GM23338 (cell line): ENCODE results near the gene EXTL1. TPM values are rescaled to one million over a fixed set of nuclear protein-coding genes. Genes with fewer than 3 reads are reported as not detected.

Source experiments
- ATAC-seq: fragments of 200-7000 bp; cut with Tn5 transposase; 3 replicates; pipeline ENCODE4 v1.9.1; 2020
- DNase-seq: peaks from one replicate; pipeline ENCODE4 v3.0.0-alpha.2; 2015; ENCODE audit warnings: low spot score
- H2AFZ ChIP-seq: fragments of 200-600 bp; sonication (generic); 2 replicates; pipeline ENCODE4 v1.8.0; 2016; ENCODE audit warnings: antibody characterized with exemption, mild to moderate bottlenecking, moderate library complexity
- H3F3A ChIP-seq: fragments of 200-600 bp; sonication (generic); replicated peaks from 2 replicates; pipeline ENCODE4 v1.8.0; 2017; ENCODE audit warnings: antibody characterized with exemption, mixed run types, low read depth
- H3K27ac ChIP-seq: fragments of 200-600 bp; sonication (generic); 2 replicates; pipeline ENCODE4 v1.6.1; 2016; ENCODE audit warnings: low read depth
- H3K27me3 ChIP-seq: fragments of 200-600 bp; sonication (generic); 2 replicates; pipeline ENCODE4 v1.8.0; 2016; ENCODE audit warnings: mild to moderate bottlenecking, mixed run types, moderate library complexity; ENCODE audit not compliant: insufficient read depth
- H3K36me3 ChIP-seq: fragments of 200-600 bp; sonication (generic); 2 replicates; pipeline ENCODE4 v1.8.0; 2016; ENCODE audit warnings: mild to moderate bottlenecking; ENCODE audit not compliant: insufficient read depth
- H3K4me1 ChIP-seq: fragments of 200-600 bp; sonication (generic); 2 replicates; pipeline ENCODE4 v1.8.0; 2016; ENCODE audit warnings: mild to moderate bottlenecking, moderate library complexity; ENCODE audit not compliant: insufficient read depth
- H3K4me2 ChIP-seq: fragments of 200-600 bp; sonication (generic); 2 replicates; pipeline ENCODE4 v1.7.1; 2017; ENCODE audit warnings: mixed run types
- H3K4me3 ChIP-seq: fragments of 200-600 bp; sonication (generic); 2 replicates; pipeline ENCODE4 v1.6.1; 2016; ENCODE audit warnings: mixed run types
- H3K79me2 ChIP-seq: fragments of 200-600 bp; sonication (generic); replicated peaks from 2 replicates; pipeline ENCODE4 v1.8.0; 2017; ENCODE audit warnings: mild to moderate bottlenecking; ENCODE audit not compliant: insufficient read depth
- H3K9me2 ChIP-seq: fragments of 200-600 bp; sonication (generic); 2 replicates; pipeline ENCODE4 v1.8.0; 2017; ENCODE audit not compliant: insufficient read depth
- H4K20me1 ChIP-seq: fragments of 200-600 bp; sonication (generic); replicated peaks from 2 replicates; pipeline ENCODE4 v1.8.0; 2017; ENCODE audit warnings: mild to moderate bottlenecking; ENCODE audit not compliant: insufficient read depth
- H3K27ac Mint-ChIP-seq: 2 replicates; pipeline ENCODE4 v1.8.0; 2020; ENCODE audit warnings: inconsistent platforms, mild to moderate bottlenecking, moderate library complexity, mixed read lengths
- H3K27me3 Mint-ChIP-seq: 3 replicates; pipeline ENCODE4 v1.8.0; 2022; ENCODE audit warnings: low read depth, mild to moderate bottlenecking, moderate library complexity, mixed read lengths, inconsistent platforms; ENCODE audit not compliant: insufficient read depth, poor library complexity
- H3K36me3 Mint-ChIP-seq: 3 replicates; pipeline ENCODE4 v1.8.0; 2021; ENCODE audit warnings: low read depth, mild to moderate bottlenecking, inconsistent platforms, moderate library complexity, mixed read lengths
- H3K4me1 Mint-ChIP-seq: 3 replicates; pipeline ENCODE4 v1.8.0; 2020; ENCODE audit warnings: mild to moderate bottlenecking, inconsistent platforms, mixed read lengths
- H3K4me3 Mint-ChIP-seq: 3 replicates; pipeline ENCODE4 v1.8.0; 2021; ENCODE audit warnings: moderate library complexity, mild to moderate bottlenecking, inconsistent platforms, mixed read lengths
- H3K9me3 Mint-ChIP-seq: 3 replicates; pipeline ENCODE4 v1.8.0; 2020; ENCODE audit warnings: moderate library complexity, mild to moderate bottlenecking, inconsistent platforms, mixed read lengths
- CREB1 ChIP-seq: fragments of 250-450 bp; sonication (Bioruptor Pico); IDR thresholded peaks from 2 replicates; pipeline ENCODE4 v1.5.0; 2020; ENCODE audit warnings: low read depth, mild to moderate bottlenecking, moderate library complexity
- EZH2 ChIP-seq: fragments of 200-600 bp; sonication (generic); IDR thresholded peaks from one replicate; pipeline ENCODE4 v1.8.0; 2017; ENCODE audit warnings: antibody characterized with exemption, mild to moderate bottlenecking, low read depth; ENCODE audit not compliant: unreplicated experiment
- JUNB ChIP-seq: IDR thresholded peaks from one replicate; pipeline ENCODE4 v1.6.1; 2016; ENCODE audit warnings: antibody characterized with exemption; ENCODE audit not compliant: unreplicated experiment
- NANOG ChIP-seq: IDR thresholded peaks from 2 replicates; pipeline ENCODE4 v1.6.1; 2016; ENCODE audit warnings: antibody characterized with exemption, borderline replicate concordance
- POLR2AphosphoS5 ChIP-seq: IDR thresholded peaks from 2 replicates; pipeline ENCODE4 v1.6.1; 2016; ENCODE audit warnings: antibody characterized with exemption, low read depth
- STAT1 ChIP-seq: IDR thresholded peaks from one replicate; pipeline ENCODE4 v1.6.1; 2016; ENCODE audit warnings: antibody characterized with exemption; ENCODE audit not compliant: unreplicated experiment
- ZNF331 ChIP-seq: fragments of 250-450 bp; sonication (Bioruptor Pico); IDR thresholded peaks from 2 replicates; pipeline ENCODE4 v1.5.0; 2020; ENCODE audit warnings: low read depth, mild to moderate bottlenecking, moderate library complexity
- polyA plus RNA-seq: library from polyadenylated mRNA; unstranded; fragments of >200 nt; fragmentation: Nextera tagmentation; extraction: Ambion mirVana; gene quantifications from 2 replicates; pipeline ENCODE4 v1.2.1, GENCODE V29; 2016
- total RNA-seq: library from RNA; depleted of rRNA; stranded (reverse); fragments of >200 nt; shearing (Covaris generic); gene quantifications from 2 replicates; pipeline ENCODE4 v1.2.3, GENCODE V29; 2014
- TF ChIP-seq, protein P1 (sequence below): IDR thresholded peaks from 2 replicates; pipeline ENCODE4 v1.6.1; 2016; ENCODE audit warnings: antibody characterized with exemption

Gene EXTL1
- total and polyA plus RNA-seq, 2 experiments from 2014 or later = 0.37 to 1.2 TPM

- Mint-ChIP-seq H3K27me3 (peaks cover 10% of the 10 kb centered on the region), H3K4me3 (no peak overlapping the region), H3K4me1 (peaks cover 10% of the 10 kb centered on the region; the same call in 2 of the 3 replicates), H3K27ac (no peak overlapping the region), H3K36me3 (no peaks in the 10 kb centered on the region), H3K9me3 (no peaks in the 10 kb centered on the region)
- Histone ChIP-seq H3K4me2 (no peak overlapping the region), H3K27me3 (no peaks in the 10 kb centered on the region), H3K4me1 (peaks cover 7% of the 10 kb centered on the region; the same call in 1 of the 2 replicates), H3K79me2 (no peaks in the 10 kb centered on the region), H4K20me1 (no peaks in the 10 kb centered on the region), H3K36me3 (no peaks in the 10 kb centered on the region), H3K4me3 (no peak overlapping the region), H3K9me2 (no peaks in the 10 kb centered on the region), H2AFZ (no peak overlapping the region), H3K27ac (no peak overlapping the region), H3F3A (no peaks in the 10 kb centered on the region)
- TF ChIP-seq CREB1 (CRISPR knock-in tag) (no peak), NANOG (no peak), STAT1 (no peak), POLR2AphosphoS5 (no peak)
- TF ChIP-seq, protein P1, sequence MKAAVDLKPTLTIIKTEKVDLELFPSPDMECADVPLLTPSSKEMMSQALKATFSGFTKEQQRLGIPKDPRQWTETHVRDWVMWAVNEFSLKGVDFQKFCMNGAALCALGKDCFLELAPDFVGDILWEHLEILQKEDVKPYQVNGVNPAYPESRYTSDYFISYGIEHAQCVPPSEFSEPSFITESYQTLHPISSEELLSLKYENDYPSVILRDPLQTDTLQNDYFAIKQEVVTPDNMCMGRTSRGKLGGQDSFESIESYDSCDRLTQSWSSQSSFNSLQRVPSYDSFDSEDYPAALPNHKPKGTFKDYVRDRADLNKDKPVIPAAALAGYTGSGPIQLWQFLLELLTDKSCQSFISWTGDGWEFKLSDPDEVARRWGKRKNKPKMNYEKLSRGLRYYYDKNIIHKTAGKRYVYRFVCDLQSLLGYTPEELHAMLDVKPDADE = no peak
- DNase-seq (no peak), ATAC-seq (no peak)
These were observed 16.0 kb upstream of the EXTL1 start for GRCh38 chr1:26005434-26006105.

DNA sequence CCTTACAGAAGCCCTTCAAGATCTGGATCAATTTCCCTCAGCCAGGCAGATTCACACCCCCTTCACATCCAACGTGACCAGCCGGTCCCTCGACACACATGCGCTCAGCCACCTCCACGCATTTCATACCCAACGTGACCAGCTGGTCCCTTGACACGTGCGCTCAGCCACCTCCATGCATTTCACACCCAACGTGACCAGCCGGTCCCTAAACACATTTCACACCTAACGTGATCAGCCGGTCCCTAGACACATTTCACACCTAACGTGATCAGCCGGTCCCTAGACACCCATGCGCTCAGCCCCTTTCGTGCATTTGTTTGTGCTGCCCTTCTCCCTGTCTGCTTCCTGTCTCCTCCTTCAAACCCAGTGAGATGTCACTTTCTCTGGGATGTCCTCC, 14.9 kb upstream of the EXTL1 start:
- no peaks in the 10 kb centered on the region for H3K36me3 Mint-ChIP-seq
- H3K27me3 Mint-ChIP-seq = peaks cover 14% of the 10 kb centered on the region
- H3K4me1 ChIP-seq = peaks cover 13% of the 10 kb centered on the region
- no peak overlapping the region for H2AFZ ChIP-seq
- no peak for ATAC-seq
- H3K27ac ChIP-seq = no peak overlapping the region
- DNase-seq = no peak
- no peak overlapping the region for H3K4me3 Mint-ChIP-seq
- H3K9me2 ChIP-seq = no peaks in the 10 kb centered on the region
- no peak overlapping the region for H3K4me3 ChIP-seq
- H3K4me2 ChIP-seq = no peak overlapping the region
- H4K20me1 ChIP-seq = no peaks in the 10 kb centered on the region
- H3K79me2 ChIP-seq = no peaks in the 10 kb centered on the region
- H3K27me3 ChIP-seq = no peaks in the 10 kb centered on the region
- TF ChIP-seq, protein P1 = no peak
- TF ChIP-seq STAT1 (no peak), CREB1 (CRISPR knock-in tag) (no peak), ZNF331 (CRISPR knock-in tag) (no peak), JUNB (peak; percentile 16), EZH2 (no peak)
- peaks cover 18% of the 10 kb centered on the region for H3K4me1 Mint-ChIP-seq
- H3K27ac Mint-ChIP-seq = no peak overlapping the region
- H3K9me3 Mint-ChIP-seq = no peaks in the 10 kb centered on the region
- H3F3A ChIP-seq = 0 out of 2 replicates have a peak, but pooled peaks cover 5% of the 10 kb centered on the region
- H3K36me3 ChIP-seq = no peaks in the 10 kb centered on the region
